GM15510 (cell line): Measurements from ENCODE around the gene DLX4.

Experiments
- POLR2A ChIP-seq: IDR thresholded peaks from 3 replicates; pipeline ENCODE4 v1.6.1; 2011; ENCODE audit warnings: borderline replicate concordance; ENCODE audit not compliant: insufficient read length; ENCODE audit errors: extremely low read depth

The DLX4 gene

GRCh38 chr17:50023520-50023919, 54.5 kb downstream of the DLX4 start:
- no peak for TF ChIP-seq POLR2A
